GM10266 (cell line): ENCODE results near the gene AGT.

Experiments
- DNase-seq: peaks from one replicate; pipeline ENCODE4 v3.0.0; 2012; ENCODE audit errors: extremely low spot score
- TF ChIP-seq, protein P1 (sequence below): IDR thresholded peaks from 2 replicates; pipeline ENCODE4 v1.5.1; 2012; ENCODE audit warnings: mild to moderate bottlenecking, low read depth; ENCODE audit not compliant: control insufficient read depth, insufficient read depth; ENCODE audit errors: missing control alignments

AGT gene

GRCh38 chr1:230754796-230755195 lies 40.9 kb upstream of the AGT start:
- no peak for DNase-seq
- TF ChIP-seq, protein P1, sequence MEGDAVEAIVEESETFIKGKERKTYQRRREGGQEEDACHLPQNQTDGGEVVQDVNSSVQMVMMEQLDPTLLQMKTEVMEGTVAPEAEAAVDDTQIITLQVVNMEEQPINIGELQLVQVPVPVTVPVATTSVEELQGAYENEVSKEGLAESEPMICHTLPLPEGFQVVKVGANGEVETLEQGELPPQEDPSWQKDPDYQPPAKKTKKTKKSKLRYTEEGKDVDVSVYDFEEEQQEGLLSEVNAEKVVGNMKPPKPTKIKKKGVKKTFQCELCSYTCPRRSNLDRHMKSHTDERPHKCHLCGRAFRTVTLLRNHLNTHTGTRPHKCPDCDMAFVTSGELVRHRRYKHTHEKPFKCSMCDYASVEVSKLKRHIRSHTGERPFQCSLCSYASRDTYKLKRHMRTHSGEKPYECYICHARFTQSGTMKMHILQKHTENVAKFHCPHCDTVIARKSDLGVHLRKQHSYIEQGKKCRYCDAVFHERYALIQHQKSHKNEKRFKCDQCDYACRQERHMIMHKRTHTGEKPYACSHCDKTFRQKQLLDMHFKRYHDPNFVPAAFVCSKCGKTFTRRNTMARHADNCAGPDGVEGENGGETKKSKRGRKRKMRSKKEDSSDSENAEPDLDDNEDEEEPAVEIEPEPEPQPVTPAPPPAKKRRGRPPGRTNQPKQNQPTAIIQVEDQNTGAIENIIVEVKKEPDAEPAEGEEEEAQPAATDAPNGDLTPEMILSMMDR, result no peak

DNA sequence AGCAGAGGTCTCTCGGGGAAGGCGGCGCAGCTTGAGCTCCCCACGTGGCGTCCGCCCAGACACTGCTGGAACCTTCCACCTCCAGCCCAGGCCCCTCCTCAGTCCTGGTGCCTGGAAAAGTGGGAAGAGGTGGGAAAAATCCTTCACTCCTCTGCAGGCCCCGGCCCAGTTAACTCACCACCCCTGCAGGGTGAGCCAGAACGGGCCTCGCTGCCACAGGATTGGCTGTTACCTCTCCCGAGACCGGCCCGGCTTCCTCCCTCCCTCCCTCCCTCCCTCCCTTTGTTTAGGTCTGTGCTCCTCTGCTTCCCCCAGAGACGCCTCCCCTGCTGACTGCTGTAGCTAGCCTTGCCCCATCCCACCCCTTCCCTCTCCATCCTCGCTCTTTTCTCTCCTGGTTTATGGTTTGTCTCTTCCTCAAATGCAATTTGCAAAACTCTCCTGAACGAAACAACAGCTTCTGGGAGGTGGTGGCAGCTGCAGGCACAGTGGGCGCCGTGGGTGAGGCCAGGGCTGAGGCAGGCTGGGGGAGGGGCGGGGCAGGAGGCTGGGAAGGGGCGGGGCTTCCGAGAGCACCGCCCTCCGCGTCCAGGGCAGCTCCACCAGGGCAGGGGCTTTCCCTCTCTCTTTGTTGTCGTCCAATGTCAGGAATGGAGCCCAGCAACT lies 39.8 kb upstream of the AGT start:
- DNase-seq, result peak; percentile 62
- TF ChIP-seq, protein P1, result no peak

DNA sequence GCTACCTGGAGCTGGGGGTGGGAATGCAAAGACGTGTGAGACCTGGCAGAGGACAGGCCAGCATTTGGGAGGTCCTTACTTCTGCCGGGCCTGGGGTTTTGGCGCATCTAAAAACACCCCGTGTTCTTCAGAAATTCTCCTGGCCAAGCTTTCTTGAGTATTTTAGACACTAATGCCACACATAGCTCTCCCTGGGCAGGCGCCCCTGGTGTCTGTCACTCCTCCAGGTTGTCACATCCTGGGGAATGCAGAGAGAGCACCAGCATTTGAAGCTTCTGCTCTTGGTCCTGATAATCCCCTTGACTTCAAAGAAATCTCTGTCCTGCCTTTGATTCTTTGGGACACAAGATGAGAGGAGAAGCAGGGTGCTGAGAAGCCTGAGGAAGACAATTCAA lies 39.3 kb upstream of the AGT start:
- no peak for DNase-seq
- TF ChIP-seq, protein P1, result no peak

GRCh38 chr1:230752407-230752806 lies 38.5 kb upstream of the AGT start:
- TF ChIP-seq, protein P1, result no peak
- DNase-seq, result no peak

- no peak for DNase-seq
- TF ChIP-seq, protein P1, result no peak
These were observed 37.2 kb upstream of the AGT start for GRCh38 chr1:230750986-230751625.

- TF ChIP-seq, protein P1, result no peak
- DNase-seq, result no peak
These were observed 36.7 kb upstream of the AGT start for GRCh38 chr1:230750576-230750975.

DNA sequence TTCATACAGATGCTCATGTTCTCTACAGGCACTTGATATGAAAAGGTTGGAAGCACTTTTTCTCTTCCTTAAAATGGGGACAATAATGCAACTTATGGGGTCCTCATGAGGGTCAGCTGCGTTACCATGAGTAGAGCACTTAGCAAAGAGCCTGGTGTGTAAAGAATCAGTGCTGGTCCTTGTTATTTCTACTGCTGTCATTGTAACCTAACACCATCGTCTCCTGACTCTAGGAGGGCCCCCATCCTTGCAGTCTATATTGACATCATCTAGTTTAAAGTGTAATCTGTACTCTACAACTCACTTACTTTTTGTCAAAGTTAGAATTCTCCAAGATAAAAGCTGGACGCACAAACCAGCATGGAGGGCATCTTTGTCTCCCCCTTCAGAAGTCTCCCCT lies 35.7 kb upstream of the AGT start:
- TF ChIP-seq, protein P1, result no peak
- no peak for DNase-seq
